C4-2B (cell line): ENCODE data around the gene CADPS2.

Experiments
- H3K27ac ChIP-seq: fragments of 450-650 bp; 2 replicates; pipeline ENCODE4 v1.5.1; 2017
- CTCF ChIP-seq: fragments of 450-650 bp; conservative IDR thresholded peaks from 2 replicates; pipeline ENCODE4 v1.5.1; 2017; ENCODE audit warnings: mild to moderate bottlenecking
- ZFX ChIP-seq: fragments of 450-650 bp; IDR thresholded peaks from 2 replicates; pipeline ENCODE4 v1.6.1; 2017

CADPS2 gene

DNA sequence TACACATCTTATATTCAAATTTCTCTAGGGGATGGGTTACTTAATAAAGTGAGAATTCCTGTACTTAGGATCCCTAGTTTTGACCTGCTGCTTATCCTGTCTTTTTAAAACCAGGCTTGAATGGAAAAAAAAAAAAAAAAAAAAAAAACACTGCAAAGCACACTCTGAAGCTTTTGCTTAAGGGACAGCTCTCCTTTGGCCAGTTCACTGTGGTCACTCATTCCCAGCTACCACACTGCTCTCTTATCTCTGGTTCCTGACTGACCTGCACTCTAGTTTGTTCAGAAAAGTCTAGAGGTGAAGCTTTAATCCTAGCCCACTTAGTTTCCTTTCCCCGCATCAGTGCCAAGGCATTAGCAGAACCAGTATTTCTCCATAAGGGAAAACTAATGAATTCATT, 82.4 kb downstream of the CADPS2 start:
- TF ChIP-seq CTCF (no peak), ZFX (no peak)
- H3K27ac ChIP-seq = no peak overlapping the region

GRCh38 chr7:122803323-122803722, 82.9 kb downstream of the CADPS2 start:
- TF ChIP-seq ZFX (no peak), CTCF (peak; percentile 87)
- H3K27ac ChIP-seq = no peak overlapping the region

DNA sequence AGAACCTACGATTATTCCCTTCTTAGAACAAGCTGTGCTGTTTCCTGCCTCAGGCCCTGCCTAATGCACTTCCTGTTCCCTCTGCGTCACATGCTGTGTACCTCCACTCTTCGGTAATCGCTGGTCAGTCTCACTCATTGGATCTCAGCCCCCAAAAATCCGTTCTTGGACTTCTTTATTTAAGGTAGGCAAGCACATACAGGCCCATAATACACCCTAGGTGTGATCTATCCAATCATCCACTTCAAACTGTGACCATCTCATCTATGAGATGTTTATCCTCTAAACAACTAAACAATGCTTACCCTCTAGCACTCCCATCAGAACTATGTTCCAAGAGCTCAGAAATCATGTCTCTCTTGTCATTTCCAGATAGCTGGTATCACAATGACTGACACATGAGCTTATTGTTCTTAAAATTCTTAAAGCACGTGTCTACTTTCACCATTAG, 83.9 kb downstream of the CADPS2 start:
- no peak overlapping the region for H3K27ac ChIP-seq
- TF ChIP-seq CTCF (no peak), ZFX (no peak)

DNA sequence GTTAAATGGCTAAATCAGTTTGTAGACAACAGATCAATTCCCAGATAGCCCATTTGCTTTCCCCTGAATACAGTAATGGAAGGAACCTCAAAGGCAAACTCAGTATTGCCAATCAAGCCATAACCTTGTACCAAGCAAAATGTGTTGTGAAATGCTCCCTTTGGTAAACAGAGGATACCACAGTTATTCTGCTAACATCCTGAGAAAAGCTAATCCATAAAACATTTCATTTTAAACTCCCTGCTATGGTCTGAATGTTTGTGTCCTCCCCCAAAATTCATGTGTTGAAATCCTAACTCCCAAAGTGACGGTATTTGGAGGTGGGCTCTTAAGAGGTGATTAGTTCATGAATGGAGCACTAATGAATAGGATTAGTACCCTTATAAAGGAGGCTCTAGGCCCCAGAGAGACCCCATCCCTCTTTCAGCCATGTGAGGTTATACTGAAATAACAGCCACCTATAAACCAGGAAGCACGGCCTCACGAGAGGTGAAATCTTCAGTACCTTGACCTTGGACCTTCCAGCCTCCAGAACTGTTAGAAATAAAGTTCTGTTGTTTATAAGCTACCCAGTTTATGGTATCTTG, 94.2 kb downstream of the CADPS2 start:
- H3K27ac ChIP-seq = no peak overlapping the region
- no peak for TF ChIP-seq CTCF
- TF ChIP-seq ZFX = no peak

- H3K27ac ChIP-seq = no peak overlapping the region
- TF ChIP-seq ZFX (no peak), CTCF (no peak)
Measured at GRCh38 chr7:122790591-122790990, 95.7 kb downstream of the CADPS2 start.

DNA sequence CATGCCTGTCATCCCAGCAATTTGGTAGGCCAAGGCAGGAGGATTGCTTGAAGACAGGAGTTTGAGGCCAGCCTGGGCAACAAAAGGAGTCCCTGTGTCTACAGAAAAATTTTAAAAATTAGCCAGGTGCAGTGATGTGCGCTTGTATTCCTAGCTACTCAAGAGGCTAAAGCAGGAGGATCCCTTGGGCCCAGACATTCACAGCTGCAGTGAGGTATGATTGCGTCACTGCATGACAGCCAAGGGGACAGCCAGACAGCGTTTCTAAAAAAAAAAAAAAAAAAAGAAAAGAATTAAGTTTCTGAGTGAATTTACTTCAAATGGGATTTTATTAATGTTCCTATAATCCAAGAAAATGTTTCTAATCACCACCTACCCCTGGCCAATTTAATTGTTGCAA, 96.1 kb downstream of the CADPS2 start:
- H3K27ac ChIP-seq = no peak overlapping the region
- no peak for TF ChIP-seq ZFX

DNA sequence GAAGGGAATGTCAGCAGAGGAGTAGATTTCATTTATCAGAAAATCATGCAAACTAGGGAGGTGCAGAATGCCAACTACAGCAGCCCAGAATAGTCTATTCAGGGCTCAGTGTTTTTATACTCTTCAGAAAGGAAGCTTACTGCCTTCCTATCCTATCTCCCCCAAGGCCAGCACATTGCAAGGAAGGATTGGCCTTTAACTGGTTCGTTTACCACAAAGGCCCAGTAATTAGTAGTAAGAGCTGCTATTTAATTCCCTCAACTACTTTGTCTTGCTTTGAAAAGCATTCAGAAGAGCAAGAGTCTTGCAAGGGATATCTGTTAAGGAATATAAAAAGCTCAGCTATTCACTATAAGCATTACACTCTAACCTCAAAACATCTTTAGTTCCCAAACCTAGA, 97.1 kb downstream of the CADPS2 start:
- TF ChIP-seq ZFX (no peak), CTCF (no peak)

DNA sequence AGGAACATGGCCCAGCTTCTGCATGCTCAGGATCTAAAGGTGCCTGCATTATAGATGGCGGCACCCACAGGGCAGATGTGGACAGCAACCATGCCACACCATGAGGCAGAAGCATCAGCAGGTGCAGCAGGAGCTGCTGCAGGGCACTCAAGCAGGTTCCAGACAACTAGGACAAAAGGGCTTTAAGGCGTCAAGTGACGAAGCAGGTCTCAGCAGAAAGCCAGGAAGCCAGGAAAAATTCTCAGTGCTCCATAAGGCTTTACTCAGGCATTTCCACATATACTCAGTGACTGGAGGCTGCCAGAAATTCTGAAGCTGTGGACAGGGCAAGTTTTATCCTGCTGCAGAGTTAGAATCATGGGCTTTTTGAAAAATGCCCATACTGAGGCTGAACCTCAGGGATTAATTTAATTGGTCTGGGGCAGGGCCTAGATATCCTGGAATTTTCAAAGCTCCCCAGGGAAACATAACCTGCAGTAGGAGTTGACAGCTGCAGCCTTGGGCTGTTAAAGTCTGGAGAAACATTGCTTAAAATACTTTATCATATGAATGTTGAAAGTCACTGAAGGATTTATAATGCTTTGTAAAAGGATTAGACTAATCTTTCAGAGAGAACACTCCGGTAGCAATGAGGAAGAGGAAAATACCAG, 115.4 kb downstream of the CADPS2 start:
- H3K27ac ChIP-seq = no peak overlapping the region
- TF ChIP-seq CTCF (no peak), ZFX (no peak)

More for the DNA sequence above, 97.1 kb downstream of the CADPS2 start:
- H3K27ac ChIP-seq = no peak overlapping the region
